Tibial artery (tissue), 4 donors: Measurements from ENCODE around the gene SKIC2.
"Not testable (repeated sequence)": the region's sequence is repeated elsewhere in the genome, so short reads cannot be mapped to it uniquely, and the experiment has no call there.

Source experiments
- DNase-seq, 2 donors: peaks; one replicate each; pipeline ENCODE4 v3.0.0-alpha.2; 2019
- H3K27ac ChIP-seq, 2 donors: fragments of 200-600 bp; sonication (generic) in 1 of 2; 1 replicate in 1 of 2; 2 replicates in 1 of 2; pipeline ENCODE4 v1.5.1; 2018 to 2019; ENCODE audit warnings: mild to moderate bottlenecking in 1 of 2
- H3K27me3 ChIP-seq, 2 donors: fragments of 200-600 bp; sonication (generic) in 1 of 2; one replicate each; pipeline versions ENCODE4 v1.5.1 to v1.6.0; 2016 to 2019
- H3K36me3 ChIP-seq, 3 donors: fragments of 200-600 bp; sonication (generic) in 2 of 3; one replicate each; pipeline ENCODE4 v1.5.1; 2016 to 2019; ENCODE audit warnings: mild to moderate bottlenecking in 2 of 3
- H3K4me1 ChIP-seq, 4 donors: fragments of 200-600 bp; sonication (generic) in 2 of 4; 1 replicate in 3 of 4; 2 replicates in 1 of 4; pipeline ENCODE4 v1.5.1; 2016 to 2019
- H3K4me3 ChIP-seq, 2 donors: fragments of 200-600 bp; sonication (generic) in 1 of 2; 1 replicate in 1 of 2; 2 replicates in 1 of 2; pipeline ENCODE4 v1.5.1; 2018 to 2019; ENCODE audit warnings: mild to moderate bottlenecking in 2 of 2
- H3K9me3 ChIP-seq, 3 donors: fragments of 200-600 bp; sonication (generic) in 1 of 3; one replicate each; pipeline ENCODE4 v1.5.1; 2016 to 2019
- intact Hi-C: fragments of 100-400 bp; cut with DNase I; formaldehyde crosslinking; loops from one replicate; pipeline ENCODE4 v1.15.0; 2023; ENCODE audit warnings: low total_unique reads

SKIC2 gene

GRCh38 chr6:32003301-32003700 lies 44.3 kb downstream of the SKIC2 start:
- H3K4me3 ChIP-seq, H3K36me3 ChIP-seq, intact Hi-C loops, H3K9me3 ChIP-seq, H3K27me3 ChIP-seq, H3K27ac ChIP-seq, DNase-seq, H3K4me1 ChIP-seq: not testable (repeated sequence)

GRCh38 chr6:32004393-32004792 lies 45.4 kb downstream of the SKIC2 start:
- H3K4me1 ChIP-seq, H3K9me3 ChIP-seq, H3K36me3 ChIP-seq, H3K27ac ChIP-seq, H3K4me3 ChIP-seq, H3K27me3 ChIP-seq, intact Hi-C loops: not testable (repeated sequence)
- peak in 1 of 2 donors; percentile 33 for DNase-seq

- intact Hi-C loops, DNase-seq: not testable (repeated sequence)
These were observed 46.0 kb downstream of the SKIC2 start for GRCh38 chr6:32004864-32005537.

GRCh38 chr6:32005538-32005880 lies 46.5 kb downstream of the SKIC2 start:
- H3K27me3 ChIP-seq, H3K36me3 ChIP-seq, H3K4me1 ChIP-seq, H3K27ac ChIP-seq, H3K9me3 ChIP-seq, H3K4me3 ChIP-seq, intact Hi-C loops: not testable (repeated sequence)
- DNase-seq, result peak in 1 of 2 donors; percentile 46

More at GRCh38 chr6:32004864-32005537, 46.0 kb downstream of the SKIC2 start:
- H3K27me3 ChIP-seq, H3K36me3 ChIP-seq, H3K9me3 ChIP-seq, H3K27ac ChIP-seq, H3K4me3 ChIP-seq, H3K4me1 ChIP-seq: not testable (repeated sequence)

- H3K27ac ChIP-seq, H3K4me1 ChIP-seq, H3K4me3 ChIP-seq, intact Hi-C loops, H3K27me3 ChIP-seq, H3K9me3 ChIP-seq, H3K36me3 ChIP-seq: not testable (repeated sequence)
- DNase-seq, result peak in 1 of 2 donors; percentile 31
These were observed 47.1 kb downstream of the SKIC2 start for GRCh38 chr6:32005991-32006529.

- H3K27ac ChIP-seq, H3K4me1 ChIP-seq, H3K4me3 ChIP-seq, H3K9me3 ChIP-seq, intact Hi-C loops, H3K36me3 ChIP-seq, H3K27me3 ChIP-seq: not testable (repeated sequence)
- peak in 1 of 2 donors; percentile 42 for DNase-seq
These were observed 48.1 kb downstream of the SKIC2 start for GRCh38 chr6:32007086-32007485.

- H3K27ac ChIP-seq, H3K4me1 ChIP-seq, H3K27me3 ChIP-seq, intact Hi-C loops, H3K9me3 ChIP-seq, DNase-seq, H3K36me3 ChIP-seq, H3K4me3 ChIP-seq: not testable (repeated sequence)
These were observed 49.1 kb downstream of the SKIC2 start for GRCh38 chr6:32008037-32008436.

- H3K27ac ChIP-seq, H3K4me1 ChIP-seq, H3K4me3 ChIP-seq, intact Hi-C loops, H3K36me3 ChIP-seq, H3K9me3 ChIP-seq, H3K27me3 ChIP-seq: not testable (repeated sequence)
- peak in 1 of 2 donors; percentile 13 for DNase-seq
These were observed 49.6 kb downstream of the SKIC2 start for GRCh38 chr6:32008616-32009015.

- peak in 1 of 2 donors; percentile 28 for DNase-seq
- H3K9me3 ChIP-seq, H3K36me3 ChIP-seq, H3K4me3 ChIP-seq, H3K4me1 ChIP-seq, H3K27ac ChIP-seq, H3K27me3 ChIP-seq, intact Hi-C loops: not testable (repeated sequence)
These were observed 50.6 kb downstream of the SKIC2 start for GRCh38 chr6:32009537-32009936.

GRCh38 chr6:32010856-32011530 lies 52.0 kb downstream of the SKIC2 start:
- intact Hi-C loops, result not testable (repeated sequence)
- DNase-seq, result peak in 1 of 2 donors; percentile 57

GRCh38 chr6:32012941-32013617 lies 54.1 kb downstream of the SKIC2 start:
- intact Hi-C loops, H3K27ac ChIP-seq, H3K9me3 ChIP-seq, H3K36me3 ChIP-seq, H3K27me3 ChIP-seq, H3K4me1 ChIP-seq, H3K4me3 ChIP-seq: not testable (repeated sequence)
- peak; percentile 19 to 53 for DNase-seq

More at GRCh38 chr6:32010856-32011530, 52.0 kb downstream of the SKIC2 start:
- H3K4me1 ChIP-seq, H3K27ac ChIP-seq, H3K36me3 ChIP-seq, H3K27me3 ChIP-seq, H3K9me3 ChIP-seq, H3K4me3 ChIP-seq: not testable (repeated sequence)

- H3K4me3 ChIP-seq, H3K27me3 ChIP-seq, intact Hi-C loops, H3K36me3 ChIP-seq, H3K4me1 ChIP-seq, H3K27ac ChIP-seq, DNase-seq, H3K9me3 ChIP-seq: not testable (repeated sequence)
These were observed 54.8 kb downstream of the SKIC2 start for GRCh38 chr6:32013738-32014137.

- DNase-seq, H3K27me3 ChIP-seq: not testable (repeated sequence)
These were observed 55.6 kb downstream of the SKIC2 start, which contains the start of gene C4B for GRCh38 chr6:32014547-32014946. TSS of gene C4B (plus strand) at chr6:32014795. CDS start at chr6:32014846, 51 bp downstream.

More at GRCh38 chr6:32014547-32014946, 55.6 kb downstream of the SKIC2 start, which contains the start of gene C4B:
- H3K4me3 ChIP-seq, H3K27ac ChIP-seq, H3K4me1 ChIP-seq, H3K9me3 ChIP-seq, intact Hi-C loops, H3K36me3 ChIP-seq: not testable (repeated sequence)
